Suppressor macrophage treated with lipopolysaccharide for 4 hours (primary cell): ENCODE results near the gene NUDT19.
"Not testable (repeated sequence)": the region's sequence is repeated elsewhere in the genome, so short reads cannot be mapped to it uniquely, and the experiment has no call there.

Experiments
- DNase-seq: peaks from one replicate; pipeline ENCODE4 v3.0.0-alpha.2; 2020

NUDT19 gene

GRCh38 chr19:32717496-32717895, 25.9 kb downstream of the NUDT19 start:
- no peak for DNase-seq

DNA sequence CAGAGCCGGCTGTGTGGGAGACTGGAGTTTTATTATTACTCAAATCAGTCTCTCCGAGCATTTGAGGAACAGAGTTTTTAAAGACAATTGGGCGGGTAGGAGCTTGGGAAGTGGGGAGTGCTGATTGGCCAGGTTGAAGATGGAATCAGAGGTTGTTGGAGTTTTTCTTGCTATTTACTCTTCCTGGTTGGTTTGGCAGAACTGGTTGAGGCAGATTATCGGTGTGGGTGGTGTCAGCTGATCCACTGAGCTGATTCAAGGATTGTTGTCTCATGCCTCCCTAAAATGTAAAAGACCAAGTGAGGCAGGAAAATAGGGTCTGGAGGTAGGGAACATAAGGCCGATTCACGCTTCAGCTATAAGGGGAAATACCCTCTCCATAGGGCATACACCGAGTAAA, 26.7 kb downstream of the NUDT19 start:
- no peak for DNase-seq

- DNase-seq = no peak
These were observed 28.0 kb downstream of the NUDT19 start, which contains the start of gene TDRD12 for GRCh38 chr19:32719611-32720059. TSS of gene TDRD12 (plus strand) at chr19:32719767. CDS start at chr19:32720073, 306 bp downstream.

GRCh38 chr19:32720216-32720935, 28.8 kb downstream of the NUDT19 start:
- DNase-seq = no peak

DNA sequence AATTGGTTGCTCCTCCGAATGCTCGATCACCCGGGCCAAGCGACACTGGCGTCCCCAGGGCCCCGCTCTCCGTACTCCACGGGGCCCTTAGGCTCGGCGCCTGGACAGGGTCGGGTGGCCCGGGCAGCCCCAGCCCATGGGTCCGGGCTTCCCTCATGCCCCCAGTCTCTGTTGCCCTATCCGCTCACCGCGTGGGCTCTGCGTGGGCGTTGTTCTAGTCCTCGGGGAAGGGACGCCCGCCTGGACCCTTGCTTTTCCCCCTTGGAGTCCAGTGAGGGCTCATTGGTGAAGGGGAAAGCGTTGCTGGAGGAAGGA, 29.3 kb downstream of the NUDT19 start:
- DNase-seq = no peak

- no peak for DNase-seq
These were observed 44.3 kb downstream of the NUDT19 start for GRCh38 chr19:32735936-32736335.

- no peak for DNase-seq
These were observed 51.4 kb downstream of the NUDT19 start for GRCh38 chr19:32743021-32743420.

- no peak for DNase-seq
These were observed 51.8 kb downstream of the NUDT19 start for GRCh38 chr19:32743447-32743846.

GRCh38 chr19:32744555-32745325, 53.1 kb downstream of the NUDT19 start:
- no peak for DNase-seq

DNA sequence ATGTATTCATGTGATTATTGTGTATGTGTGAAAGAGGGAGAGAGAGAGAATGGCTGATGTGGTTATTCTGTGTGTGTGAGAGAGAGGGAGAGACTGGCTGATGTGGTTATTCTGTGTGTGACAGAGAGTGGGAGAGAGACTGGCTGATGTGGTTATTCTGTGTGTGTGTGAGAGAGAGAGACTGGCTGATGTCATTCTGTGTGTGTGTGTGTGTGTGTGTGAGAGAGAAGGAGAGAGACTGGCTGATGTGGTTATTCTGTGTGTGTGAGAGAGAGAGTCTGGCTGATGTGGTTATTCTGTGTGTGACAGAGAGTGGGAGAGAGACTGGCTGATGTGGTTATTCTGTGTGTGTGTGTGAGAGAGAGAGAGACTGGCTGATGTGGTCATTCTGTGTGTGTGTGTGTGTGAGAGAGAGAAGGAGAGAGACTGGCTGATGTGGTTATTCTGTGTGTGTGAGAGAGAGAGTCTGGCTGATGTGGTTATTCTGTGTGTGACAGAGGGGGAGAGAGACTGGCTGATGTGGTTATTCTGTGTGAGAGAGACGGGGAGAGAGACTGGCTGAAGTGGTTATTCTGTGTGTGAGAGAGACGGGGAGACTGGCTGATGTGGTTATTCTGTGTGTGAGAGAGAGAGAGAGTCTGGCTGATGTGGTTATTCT, 54.1 kb downstream of the NUDT19 start:
- not testable (repeated sequence) for DNase-seq

- not testable (repeated sequence) for DNase-seq
These were observed 55.1 kb downstream of the NUDT19 start for GRCh38 chr19:32746631-32747196.

- DNase-seq = no peak
These were observed 56.9 kb downstream of the NUDT19 start for GRCh38 chr19:32748497-32748896.

DNA sequence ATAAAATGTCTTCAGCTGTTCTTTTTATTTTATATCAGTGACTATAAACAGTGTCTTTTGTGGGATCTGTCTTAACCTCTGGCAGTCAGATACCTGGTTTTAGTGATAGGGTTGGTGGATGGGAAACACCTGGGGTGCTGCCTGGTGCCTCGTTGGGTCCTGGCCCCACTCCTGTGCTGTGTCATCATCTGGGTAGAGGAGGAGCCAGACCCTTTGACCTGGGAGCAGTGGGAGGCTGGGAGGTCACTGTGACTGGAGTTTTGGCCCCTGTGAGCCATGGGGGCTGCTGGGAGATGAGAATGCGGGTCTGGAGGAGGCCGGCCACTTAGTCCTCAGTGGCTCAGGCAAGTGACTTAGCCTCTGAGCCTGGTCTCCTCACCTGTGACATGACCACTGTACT, 57.3 kb downstream of the NUDT19 start:
- no peak for DNase-seq

GRCh38 chr19:32749361-32749760, 57.7 kb downstream of the NUDT19 start:
- DNase-seq = no peak

DNA sequence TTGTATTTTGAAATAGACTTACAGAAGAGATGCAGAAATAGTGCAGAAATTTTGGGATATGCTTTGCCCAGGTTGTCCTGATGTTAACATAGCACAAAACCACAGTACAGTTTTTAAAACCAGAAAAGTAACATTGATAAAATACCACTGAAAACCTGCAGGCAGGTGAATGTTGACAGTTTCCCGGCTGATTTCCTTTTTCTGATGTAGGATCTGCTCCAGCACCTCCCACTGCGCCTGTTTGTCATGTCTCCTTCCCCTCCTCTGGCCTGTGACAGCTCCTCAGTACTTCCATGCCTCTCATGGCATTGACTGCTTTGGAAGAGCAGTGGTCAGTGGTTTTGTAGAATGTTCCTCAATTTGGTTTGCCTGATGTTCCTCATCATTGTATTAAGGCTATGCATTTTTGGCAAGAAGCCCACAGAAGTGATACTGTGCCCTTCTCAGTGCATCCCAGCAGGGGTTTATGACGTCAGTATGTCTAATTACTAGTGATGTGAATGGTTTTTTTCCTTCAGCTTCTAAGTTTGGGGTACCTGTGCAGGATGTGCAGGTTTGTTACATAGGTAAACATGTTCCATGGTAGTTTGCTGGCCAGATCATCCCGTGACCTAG, 58.9 kb downstream of the NUDT19 start:
- DNase-seq = peak; percentile 24

GRCh38 chr19:32751066-32751465, 59.4 kb downstream of the NUDT19 start:
- DNase-seq = no peak

DNA sequence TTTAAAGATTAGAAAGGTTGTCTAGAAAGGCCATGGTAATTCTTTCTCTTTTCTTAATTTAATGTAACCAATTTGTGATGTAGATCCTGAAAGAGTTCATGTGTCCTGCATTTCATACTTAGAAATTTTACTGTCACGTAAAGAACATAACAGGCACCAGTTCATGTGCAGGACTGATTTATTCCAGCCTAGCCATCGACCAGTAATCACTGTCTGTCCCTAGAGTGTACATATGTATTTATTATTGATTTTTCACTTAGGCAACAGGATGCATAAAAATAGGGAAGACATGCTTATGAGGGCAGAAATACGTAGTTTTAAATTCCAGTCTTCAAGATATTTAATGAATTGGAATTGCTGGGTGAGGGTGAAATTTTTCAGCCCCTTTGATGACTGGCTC, 65.6 kb downstream of the NUDT19 start:
- no peak for DNase-seq
